Measurements from ENCODE around the gene HAPLN2.

HAPLN2 gene

GRCh38 chr1:156592910-156593660, 26.1 kb upstream of the HAPLN2 start:
- H3K4me3 ChIP-seq (ENCODE audit: low read depth in 1 of 2, low read length in 2 of 2), result no peak overlapping the region
- peaks cover 12% of the 10 kb centered on the region for H3K4me1 ChIP-seq (ENCODE audit: insufficient read depth, low read length)
- H3K9me3 ChIP-seq (ENCODE audit: low read length), result no peaks in the 10 kb centered on the region
- H3K27me3 ChIP-seq (ENCODE audit: control insufficient read depth in 1 of 2, insufficient read depth in 2 of 2, low read length in 2 of 2), result no peaks in the 10 kb centered on the region
- peaks cover 43% of the 10 kb centered on the region for H3K36me3 ChIP-seq (ENCODE audit: insufficient read depth, low read length)
- no peak overlapping the region for H3K27ac ChIP-seq (ENCODE audit: low read depth, low read length)
- no peak overlapping the region for H3K9ac ChIP-seq (ENCODE audit: low read length)

GRCh38 chr1:156593661-156593989, 25.6 kb upstream of the HAPLN2 start:
- Histone ChIP-seq H3K9ac (ENCODE audit: low read length) (no peak overlapping the region), H3K27me3 (ENCODE audit: control insufficient read depth in 1 of 2, insufficient read depth in 2 of 2, low read length in 2 of 2) (no peaks in the 10 kb centered on the region), H3K4me1 (ENCODE audit: insufficient read depth, low read length) (peaks cover 12% of the 10 kb centered on the region), H3K4me3 (ENCODE audit: low read depth in 1 of 2, low read length in 2 of 2) (no peak overlapping the region), H3K27ac (ENCODE audit: low read depth, low read length) (no peak overlapping the region), H3K36me3 (ENCODE audit: insufficient read depth, low read length) (peaks cover 49% of the 10 kb centered on the region), H3K9me3 (ENCODE audit: low read length) (no peaks in the 10 kb centered on the region)

- H3K9me3 ChIP-seq (ENCODE audit: low read length), result no peaks in the 10 kb centered on the region
- no peak overlapping the region for H3K27ac ChIP-seq (ENCODE audit: low read depth, low read length)
- H3K36me3 ChIP-seq (ENCODE audit: insufficient read depth, low read length), result peaks cover 52% of the 10 kb centered on the region
- no peak overlapping the region for H3K4me3 ChIP-seq (ENCODE audit: low read depth in 1 of 2, low read length in 2 of 2)
- H3K27me3 ChIP-seq (ENCODE audit: control insufficient read depth in 1 of 2, insufficient read depth in 2 of 2, low read length in 2 of 2), result no peaks in the 10 kb centered on the region
- H3K4me1 ChIP-seq (ENCODE audit: insufficient read depth, low read length), result peaks cover 12% of the 10 kb centered on the region
- H3K9ac ChIP-seq (ENCODE audit: low read length), result no peak overlapping the region
These were observed 25.0 kb upstream of the HAPLN2 start for GRCh38 chr1:156594190-156594589.

- no peaks in the 10 kb centered on the region for H3K9me3 ChIP-seq (ENCODE audit: low read length)
- H3K9ac ChIP-seq (ENCODE audit: low read length), result no peak overlapping the region
- no peak overlapping the region for H3K27ac ChIP-seq (ENCODE audit: low read depth, low read length)
- H3K4me3 ChIP-seq (ENCODE audit: low read depth in 1 of 2, low read length in 2 of 2), result no peak overlapping the region
- peaks cover 12% of the 10 kb centered on the region for H3K4me1 ChIP-seq (ENCODE audit: insufficient read depth, low read length)
- no peaks in the 10 kb centered on the region for H3K27me3 ChIP-seq (ENCODE audit: control insufficient read depth in 1 of 2, insufficient read depth in 2 of 2, low read length in 2 of 2)
- peaks cover 52% of the 10 kb centered on the region for H3K36me3 ChIP-seq (ENCODE audit: insufficient read depth, low read length)
These were observed 24.2 kb upstream of the HAPLN2 start for GRCh38 chr1:156595016-156595415.

- Histone ChIP-seq H3K9ac (ENCODE audit: low read length) (no peak overlapping the region), H3K9me3 (ENCODE audit: low read length) (no peaks in the 10 kb centered on the region), H3K27ac (ENCODE audit: low read depth, low read length) (no peak overlapping the region), H3K4me1 (ENCODE audit: insufficient read depth, low read length) (peaks cover 7% of the 10 kb centered on the region), H3K4me3 (ENCODE audit: low read depth in 1 of 2, low read length in 2 of 2) (no peak overlapping the region), H3K36me3 (ENCODE audit: insufficient read depth, low read length) (peaks cover 52% of the 10 kb centered on the region), H3K27me3 (ENCODE audit: control insufficient read depth in 1 of 2, insufficient read depth in 2 of 2, low read length in 2 of 2) (no peaks in the 10 kb centered on the region)
These were observed 22.8 kb upstream of the HAPLN2 start for GRCh38 chr1:156596426-156596825.

GRCh38 chr1:156598125-156598524, 21.1 kb upstream of the HAPLN2 start:
- Histone ChIP-seq H3K9ac (ENCODE audit: low read length) (no peak overlapping the region), H3K4me3 (ENCODE audit: low read depth in 1 of 2, low read length in 2 of 2) (no peak overlapping the region), H3K27me3 (ENCODE audit: control insufficient read depth in 1 of 2, insufficient read depth in 2 of 2, low read length in 2 of 2) (no peaks in the 10 kb centered on the region), H3K9me3 (ENCODE audit: low read length) (no peaks in the 10 kb centered on the region), H3K27ac (ENCODE audit: low read depth, low read length) (no peak overlapping the region), H3K4me1 (ENCODE audit: insufficient read depth, low read length) (peaks cover 11% of the 10 kb centered on the region), H3K36me3 (ENCODE audit: insufficient read depth, low read length) (peaks cover 52% of the 10 kb centered on the region)

- Histone ChIP-seq H3K27me3 (ENCODE audit: control insufficient read depth in 1 of 2, insufficient read depth in 2 of 2, low read length in 2 of 2) (no peaks in the 10 kb centered on the region), H3K27ac (ENCODE audit: low read depth, low read length) (no peak overlapping the region), H3K36me3 (ENCODE audit: insufficient read depth, low read length) (peaks cover 49% of the 10 kb centered on the region), H3K4me1 (ENCODE audit: insufficient read depth, low read length) (peaks cover 11% of the 10 kb centered on the region), H3K9ac (ENCODE audit: low read length) (no peak overlapping the region), H3K4me3 (ENCODE audit: low read depth in 1 of 2, low read length in 2 of 2) (no peak overlapping the region), H3K9me3 (ENCODE audit: low read length) (no peaks in the 10 kb centered on the region)
These were observed 20.3 kb upstream of the HAPLN2 start for GRCh38 chr1:156598731-156599432.

GRCh38 chr1:156599811-156600210, 19.4 kb upstream of the HAPLN2 start:
- Histone ChIP-seq H3K27ac (ENCODE audit: low read depth, low read length) (no peak overlapping the region), H3K9me3 (ENCODE audit: low read length) (no peaks in the 10 kb centered on the region), H3K4me1 (ENCODE audit: insufficient read depth, low read length) (peaks cover 11% of the 10 kb centered on the region), H3K9ac (ENCODE audit: low read length) (no peak overlapping the region), H3K36me3 (ENCODE audit: insufficient read depth, low read length) (peaks cover 39% of the 10 kb centered on the region), H3K27me3 (ENCODE audit: control insufficient read depth in 1 of 2, insufficient read depth in 2 of 2, low read length in 2 of 2) (no peaks in the 10 kb centered on the region), H3K4me3 (ENCODE audit: low read depth in 1 of 2, low read length in 2 of 2) (no peak overlapping the region)

GRCh38 chr1:156600733-156601121, 18.5 kb upstream of the HAPLN2 start:
- peak overlapping the region; percentile 90 for H3K27ac ChIP-seq (ENCODE audit: low read depth, low read length)
- no peaks in the 10 kb centered on the region for H3K27me3 ChIP-seq (ENCODE audit: control insufficient read depth in 1 of 2, insufficient read depth in 2 of 2, low read length in 2 of 2)
- peak overlapping the region; percentile 22 for H3K9ac ChIP-seq (ENCODE audit: low read length)
- H3K36me3 ChIP-seq (ENCODE audit: insufficient read depth, low read length), result peaks cover 31% of the 10 kb centered on the region
- H3K4me1 ChIP-seq (ENCODE audit: insufficient read depth, low read length), result peaks cover 11% of the 10 kb centered on the region
- no peaks in the 10 kb centered on the region for H3K9me3 ChIP-seq (ENCODE audit: low read length)
- H3K4me3 ChIP-seq (ENCODE audit: low read depth in 1 of 2, low read length in 2 of 2), result peak overlapping the region; percentile 84

- Histone ChIP-seq H3K4me1 (ENCODE audit: insufficient read depth, low read length) (peaks cover 11% of the 10 kb centered on the region), H3K4me3 (ENCODE audit: low read depth in 1 of 2, low read length in 2 of 2) (peak within 1 kb of the TSS; percentile 84), H3K9me3 (ENCODE audit: low read length) (no peaks in the 10 kb centered on the region), H3K9ac (ENCODE audit: low read length) (peak within 1 kb of the TSS; percentile 22), H3K27ac (ENCODE audit: low read depth, low read length) (peak within 1 kb of the TSS; percentile 90), H3K27me3 (ENCODE audit: control insufficient read depth in 1 of 2, insufficient read depth in 2 of 2, low read length in 2 of 2) (no peaks in the 10 kb centered on the region), H3K36me3 (ENCODE audit: insufficient read depth, low read length) (peaks cover 26% of the 10 kb centered on the region)
These were observed 17.9 kb upstream of the HAPLN2 start, which contains the start of gene GPATCH4 for GRCh38 chr1:156601122-156601830. GPATCH4 (minus strand) TSS chr1:156601479.

- Histone ChIP-seq H3K4me1 (ENCODE audit: insufficient read depth, low read length) (peaks cover 11% of the 10 kb centered on the region), H3K27ac (ENCODE audit: low read depth, low read length) (peak overlapping the region; percentile 90), H3K36me3 (ENCODE audit: insufficient read depth, low read length) (peaks cover 20% of the 10 kb centered on the region), H3K27me3 (ENCODE audit: control insufficient read depth in 1 of 2, insufficient read depth in 2 of 2, low read length in 2 of 2) (no peaks in the 10 kb centered on the region), H3K9ac (ENCODE audit: low read length) (peak overlapping the region; percentile 22), H3K9me3 (ENCODE audit: low read length) (no peaks in the 10 kb centered on the region), H3K4me3 (ENCODE audit: low read depth in 1 of 2, low read length in 2 of 2) (peak overlapping the region; percentile 12 to 84)
These were observed 17.3 kb upstream of the HAPLN2 start for GRCh38 chr1:156601892-156602291.

Data from muscle layer of colon (tissue), 2 donors.